ENCODE measurements around the gene UNC93A.
A peak's percentile ranks its signal among the peaks of the same experiment; 100 is the strongest.
"Not testable (repeated sequence)": the region's sequence is repeated elsewhere in the genome, so short reads cannot be mapped to it uniquely, and the experiment has no call there.

UNC93A gene

DNA sequence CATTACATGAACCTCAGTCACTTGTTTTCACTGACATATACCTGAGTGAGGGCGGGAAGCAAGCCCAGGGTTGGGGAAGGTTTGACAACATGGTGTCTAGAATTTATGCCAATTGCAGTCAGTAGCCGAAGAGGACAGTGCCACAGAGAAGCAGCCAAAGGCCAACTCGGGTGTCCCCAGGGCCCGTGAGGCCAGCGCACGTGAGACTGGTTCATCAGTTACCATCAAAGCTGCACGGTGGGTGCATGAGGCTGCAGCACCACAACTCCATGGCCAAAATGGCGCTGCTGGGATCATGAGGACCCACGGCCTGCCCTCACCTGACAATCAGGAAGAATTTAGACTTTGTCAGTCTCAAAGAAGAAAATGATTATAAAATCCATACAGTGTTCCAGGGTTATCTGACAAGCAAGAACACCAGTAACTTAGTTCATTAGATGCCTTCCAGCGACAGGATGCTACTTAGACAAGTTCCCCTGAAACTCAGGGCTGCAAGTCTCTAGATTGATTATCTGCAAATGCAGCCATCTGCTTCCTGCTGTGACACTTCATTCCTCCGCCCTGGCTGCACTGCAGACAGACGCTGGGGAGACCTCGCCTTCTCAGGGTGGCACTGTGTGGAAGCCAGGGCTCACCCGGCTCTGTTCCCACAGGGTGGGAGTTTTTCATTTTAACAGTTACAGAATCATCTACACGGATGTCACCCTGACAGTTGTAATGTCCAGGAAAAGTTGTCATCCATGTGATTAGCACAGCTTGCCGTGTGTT lies 12.8 kb upstream of the UNC93A start:
- H3K36me3 ChIP-seq (replicated peaks); DNase-seq (ENCODE audit: low spot score in 2 of 2); H3K4me1 ChIP-seq; H3K9me3 ChIP-seq; in situ Hi-C loops (cut with MboI; ENCODE audit: low sequenced_read_pairs); H3K4me3 ChIP-seq; H3K27me3 ChIP-seq (ENCODE audit: low read depth): not testable (repeated sequence)

DNA sequence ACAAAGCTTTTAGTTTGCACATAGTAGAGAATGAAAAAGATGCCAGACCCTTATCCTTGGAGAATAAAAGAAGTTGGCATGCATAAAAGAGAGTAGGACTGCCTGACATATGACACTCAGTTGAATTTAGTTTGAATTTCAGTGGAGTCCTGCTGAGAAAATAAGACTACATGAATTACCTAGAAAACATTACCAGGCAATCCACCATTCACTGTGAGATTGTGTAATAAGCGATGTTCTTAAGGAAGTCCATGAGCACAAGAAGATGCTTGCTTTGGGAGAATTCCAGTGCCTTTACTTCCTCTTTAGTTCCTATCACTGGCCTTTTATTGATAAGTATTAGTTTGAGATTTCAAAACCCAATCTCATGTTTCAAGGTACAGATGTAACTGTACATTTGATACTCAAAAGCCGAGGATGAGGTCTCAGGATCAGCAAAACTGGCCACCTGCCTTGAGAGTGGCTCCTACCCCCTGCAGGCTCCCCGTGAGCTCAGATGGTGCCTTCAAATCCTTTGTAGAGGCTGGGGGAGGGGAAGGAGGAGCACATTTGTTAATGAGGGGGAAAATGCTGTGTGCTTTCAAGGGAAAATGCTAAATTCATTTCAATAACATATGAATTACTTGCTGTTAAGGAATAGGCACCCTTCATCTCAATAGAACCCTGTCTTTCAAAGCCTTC lies 11.2 kb upstream of the UNC93A start:
- Histone ChIP-seq H3K36me3 (replicated peaks) (no peaks in the 10 kb centered on the region), H3K4me1 (peaks cover 6% of the 10 kb centered on the region), H3K9me3 (no peaks in the 10 kb centered on the region), H3K4me3 (no peak overlapping the region), H3K27me3 (ENCODE audit: low read depth) (no peaks in the 10 kb centered on the region)
- peak in 1 of 2 experiments; percentile 14 for DNase-seq (ENCODE audit: low spot score in 2 of 2)
- in situ Hi-C loops (cut with MboI; ENCODE audit: low sequenced_read_pairs), result no loop called here

GRCh38 chr6:167280466-167280865 lies 10.6 kb upstream of the UNC93A start:
- H3K27me3 ChIP-seq (ENCODE audit: low read depth); H3K9me3 ChIP-seq; H3K4me3 ChIP-seq; in situ Hi-C loops (cut with MboI; ENCODE audit: low sequenced_read_pairs); H3K36me3 ChIP-seq (replicated peaks); H3K4me1 ChIP-seq: not testable (repeated sequence)
- peak in 1 of 2 experiments; percentile 32 for DNase-seq (ENCODE audit: low spot score in 2 of 2)

GRCh38 chr6:167282165-167282564 lies 8.9 kb upstream of the UNC93A start:
- Histone ChIP-seq H3K4me1 (peaks cover 6% of the 10 kb centered on the region), H3K4me3 (no peak overlapping the region), H3K36me3 (replicated peaks) (no peaks in the 10 kb centered on the region), H3K27me3 (ENCODE audit: low read depth) (no peaks in the 10 kb centered on the region), H3K9me3 (no peaks in the 10 kb centered on the region)
- DNase-seq (ENCODE audit: low spot score in 2 of 2), result no peak
- in situ Hi-C loops (cut with MboI; ENCODE audit: low sequenced_read_pairs), result no loop called here

GRCh38 chr6:167284565-167284964 lies 6.5 kb upstream of the UNC93A start:
- H3K9me3 ChIP-seq; in situ Hi-C loops (cut with MboI; ENCODE audit: low sequenced_read_pairs); H3K36me3 ChIP-seq (replicated peaks); H3K27me3 ChIP-seq (ENCODE audit: low read depth); H3K4me1 ChIP-seq; DNase-seq (ENCODE audit: low spot score in 2 of 2); H3K4me3 ChIP-seq: not testable (repeated sequence)

DNA sequence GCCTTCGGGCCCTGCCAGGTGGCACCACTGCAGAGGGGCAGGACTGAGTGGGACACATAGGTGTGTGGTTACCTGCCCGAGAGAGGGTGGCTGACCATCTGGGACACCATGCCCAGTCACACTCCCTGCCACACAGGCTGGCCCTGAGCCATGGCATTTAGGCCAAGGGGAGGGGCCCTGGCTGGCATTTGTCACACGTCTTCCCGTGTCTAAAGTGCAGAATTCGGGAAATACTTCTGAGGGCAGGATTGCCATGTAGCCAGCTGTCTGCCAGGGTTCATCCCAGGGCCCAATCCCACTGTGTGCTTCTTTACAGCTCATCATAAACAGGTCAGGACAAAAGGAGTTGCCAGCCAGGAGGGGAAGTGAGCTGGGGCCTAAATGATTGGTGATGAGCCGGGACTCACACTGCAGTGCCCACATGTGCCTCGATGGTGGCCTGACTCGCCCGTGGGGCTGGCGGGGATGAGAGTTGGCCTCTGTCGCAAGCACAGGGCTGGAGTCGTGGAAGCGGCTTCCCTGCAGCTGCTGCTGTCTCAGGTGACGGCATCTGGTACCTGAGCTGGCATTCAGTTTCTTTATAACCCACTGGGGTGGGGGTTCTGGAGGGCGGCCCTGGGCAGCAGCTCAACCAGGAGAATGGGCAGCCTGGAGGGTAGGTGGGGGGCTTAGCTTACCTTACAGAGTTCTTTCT lies 5.9 kb upstream of the UNC93A start:
- Histone ChIP-seq H3K4me3 (no peak overlapping the region), H3K9me3 (no peaks in the 10 kb centered on the region), H3K36me3 (replicated peaks) (no peaks in the 10 kb centered on the region), H3K27me3 (ENCODE audit: low read depth) (no peaks in the 10 kb centered on the region), H3K4me1 (no peaks in the 10 kb centered on the region)
- no peak for DNase-seq (ENCODE audit: low spot score in 2 of 2)
- in situ Hi-C loops (cut with MboI; ENCODE audit: low sequenced_read_pairs), result no loop called here

- H3K4me1 ChIP-seq, result no peaks in the 10 kb centered on the region
- H3K27me3 ChIP-seq (ENCODE audit: low read depth), result peaks cover 9% of the 10 kb centered on the region
- H3K36me3 ChIP-seq (replicated peaks), result no peaks in the 10 kb centered on the region
- no peak overlapping the region for H3K4me3 ChIP-seq
- no peaks in the 10 kb centered on the region for H3K9me3 ChIP-seq
- DNase-seq (ENCODE audit: low spot score in 2 of 2), result no peak
- in situ Hi-C loops (cut with MboI; ENCODE audit: low sequenced_read_pairs), result no loop called here
Measured at GRCh38 chr6:167287513-167288048, 3.5 kb upstream of the UNC93A start.

DNA sequence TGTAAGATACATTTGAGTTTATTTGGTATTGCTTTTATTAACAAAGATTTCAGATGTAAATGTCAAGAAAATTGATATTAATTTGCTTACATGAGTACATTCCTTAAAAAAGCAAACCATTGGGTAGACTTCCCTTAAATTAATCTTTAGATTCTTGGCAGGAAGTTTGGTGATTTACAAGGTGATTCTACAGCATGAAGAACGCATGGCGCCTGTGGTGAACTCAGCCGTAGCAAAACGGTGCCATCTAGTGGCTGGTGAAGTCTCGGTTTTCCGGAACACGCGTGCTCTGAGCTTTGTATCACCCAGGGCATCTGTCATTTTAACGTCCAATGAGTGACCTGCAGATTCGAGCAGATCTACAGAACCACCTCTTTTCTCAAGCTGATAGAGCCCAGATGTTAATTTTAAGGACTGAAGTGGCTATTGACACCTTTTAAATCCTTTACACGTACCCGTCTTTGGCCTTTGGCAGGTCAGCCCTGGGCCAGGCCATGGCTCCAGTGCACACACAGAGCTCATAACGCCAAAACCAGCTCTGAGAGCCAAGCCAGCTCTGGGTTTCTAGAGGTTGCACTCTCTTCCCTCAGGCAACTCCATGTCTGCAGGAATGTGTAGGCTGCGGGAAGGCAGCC lies 2.4 kb upstream of the UNC93A start:
- H3K4me1 ChIP-seq; in situ Hi-C loops (cut with MboI; ENCODE audit: low sequenced_read_pairs): not testable (repeated sequence)

DNA sequence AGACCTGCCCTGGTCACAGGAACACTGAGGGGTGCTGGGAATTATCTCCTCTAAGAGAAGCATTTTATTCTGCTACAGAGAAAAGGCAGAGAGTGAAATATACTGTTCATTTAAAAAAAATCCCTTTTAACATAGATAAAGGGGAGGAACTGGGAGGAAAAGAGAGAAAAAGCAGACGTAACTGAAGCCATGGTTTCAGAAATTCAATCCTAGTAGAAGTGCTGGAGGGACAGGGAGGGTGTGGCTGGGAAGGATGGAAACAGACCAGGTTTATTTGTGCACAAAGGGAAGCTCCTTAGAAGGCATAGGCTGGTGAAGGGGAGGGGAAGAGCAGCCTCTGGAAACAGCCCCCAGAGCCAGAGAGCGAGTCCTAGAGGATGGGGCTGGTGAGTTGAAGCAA lies 1.8 kb upstream of the UNC93A start:
- DNase-seq (ENCODE audit: low spot score in 2 of 2); H3K4me3 ChIP-seq; H3K36me3 ChIP-seq (replicated peaks); H3K27me3 ChIP-seq (ENCODE audit: low read depth); in situ Hi-C loops (cut with MboI; ENCODE audit: low sequenced_read_pairs); H3K4me1 ChIP-seq; H3K9me3 ChIP-seq: not testable (repeated sequence)

More for the DNA sequence above, 2.4 kb upstream of the UNC93A start:
- not testable (repeated sequence) for H3K4me3 ChIP-seq; H3K9me3 ChIP-seq; H3K27me3 ChIP-seq (ENCODE audit: low read depth); H3K36me3 ChIP-seq (replicated peaks)
- peak in 1 of 2 experiments; percentile 40 for DNase-seq (ENCODE audit: low spot score in 2 of 2)

- Histone ChIP-seq H3K27me3 (ENCODE audit: low read depth) (peaks cover 9% of the 10 kb centered on the region), H3K4me1 (no peaks in the 10 kb centered on the region), H3K36me3 (replicated peaks) (no peaks in the 10 kb centered on the region), H3K9me3 (no peaks in the 10 kb centered on the region), H3K4me3 (no peak overlapping the region)
- in situ Hi-C loops (cut with MboI; ENCODE audit: low sequenced_read_pairs), result no loop called here
- no peak for DNase-seq (ENCODE audit: low spot score in 2 of 2)
Measured at GRCh38 chr6:167291623-167292300, 647 bp downstream of the UNC93A start.

- in situ Hi-C loops (cut with MboI; ENCODE audit: low sequenced_read_pairs), result no loop called here
- H3K9me3 ChIP-seq, result no peaks in the 10 kb centered on the region
- no peak overlapping the region for H3K4me3 ChIP-seq
- no peak for DNase-seq (ENCODE audit: low spot score in 2 of 2)
- peaks cover 9% of the 10 kb centered on the region for H3K27me3 ChIP-seq (ENCODE audit: low read depth)
- no peaks in the 10 kb centered on the region for H3K4me1 ChIP-seq
- H3K36me3 ChIP-seq (replicated peaks), result no peaks in the 10 kb centered on the region
Measured at GRCh38 chr6:167292301-167293087, 1.4 kb downstream of the UNC93A start.

GRCh38 chr6:167293088-167293589 lies 2.0 kb downstream of the UNC93A start:
- H3K36me3 ChIP-seq (replicated peaks), result no peaks in the 10 kb centered on the region
- H3K9me3 ChIP-seq, result no peaks in the 10 kb centered on the region
- H3K4me1 ChIP-seq, result no peaks in the 10 kb centered on the region
- no peak overlapping the region for H3K4me3 ChIP-seq
- in situ Hi-C loops (cut with MboI; ENCODE audit: low sequenced_read_pairs), result no loop called here
- peaks cover 9% of the 10 kb centered on the region for H3K27me3 ChIP-seq (ENCODE audit: low read depth)
- no peak for DNase-seq (ENCODE audit: low spot score in 2 of 2)
